Endodermal cell (in vitro differentiated cells): Measurements from ENCODE around the gene CST9. TPM values are rescaled to one million over a fixed set of nuclear protein-coding genes. Genes with fewer than 3 reads are reported as not detected.
A peak's percentile ranks its signal among the peaks of the same experiment; 100 is the strongest.

Experiments used
- DNase-seq: peaks from one replicate; pipeline ENCODE4 v3.0.0-alpha.2; 2017
- H3K27ac ChIP-seq: 2 replicates; pipeline ENCODE4 v1.5.1; 2013; ENCODE audit warnings: mild to moderate bottlenecking, low read depth, low read length, moderate library complexity
- H3K27me3 ChIP-seq: 2 replicates; pipeline ENCODE4 v1.6.1; 2013; ENCODE audit warnings: mild to moderate bottlenecking, low read length, moderate library complexity; ENCODE audit not compliant: insufficient read depth, control insufficient read depth, poor library complexity, severe bottlenecking
- H3K36me3 ChIP-seq: 2 replicates; pipeline ENCODE4 v1.7.0; 2013; ENCODE audit warnings: mild to moderate bottlenecking, low read length, moderate library complexity; ENCODE audit not compliant: control insufficient read depth, insufficient read depth
- H3K4me1 ChIP-seq: one replicate; pipeline ENCODE4 v1.7.0; 2013; ENCODE audit warnings: low read length; ENCODE audit not compliant: control insufficient read depth, insufficient read depth
- H3K4me3 ChIP-seq: 2 replicates; pipeline ENCODE4 v1.5.1; 2013; ENCODE audit warnings: mild to moderate bottlenecking, low read length, moderate library complexity
- H3K9ac ChIP-seq: 2 replicates; pipeline ENCODE4 v1.6.1; 2013; ENCODE audit warnings: mild to moderate bottlenecking, low read length, moderate library complexity; ENCODE audit not compliant: poor library complexity, severe bottlenecking; ENCODE audit errors: extremely low read depth
- H3K9me3 ChIP-seq: 2 replicates; pipeline ENCODE4 v1.6.1; 2013; ENCODE audit warnings: mild to moderate bottlenecking, low read length, moderate library complexity; ENCODE audit not compliant: control insufficient read depth
- H3K27ac Mint-ChIP-seq: 2 replicates; pipeline ENCODE4 v1.8.0; 2020; ENCODE audit warnings: mixed read lengths
- H3K27me3 Mint-ChIP-seq: 2 replicates; pipeline ENCODE4 v1.8.0; 2021; ENCODE audit warnings: mild to moderate bottlenecking, mixed read lengths; ENCODE audit not compliant: insufficient read depth
- H3K36me3 Mint-ChIP-seq: 2 replicates; pipeline ENCODE4 v1.8.0; 2020; ENCODE audit warnings: low read depth, mixed read lengths
- H3K4me1 Mint-ChIP-seq: 2 replicates; pipeline ENCODE4 v1.8.0; 2020; ENCODE audit warnings: mixed read lengths
- H3K4me3 Mint-ChIP-seq: 2 replicates; pipeline ENCODE4 v1.8.0; 2020; ENCODE audit warnings: mild to moderate bottlenecking, moderate library complexity, mixed read lengths
- H3K9me3 Mint-ChIP-seq: 2 replicates; pipeline ENCODE4 v1.8.0; 2020; ENCODE audit warnings: mild to moderate bottlenecking, mixed read lengths
- CTCF ChIP-seq: fragments of 200-600 bp; sonication (generic); conservative IDR thresholded peaks from 2 replicates; pipeline ENCODE4 v1.5.0; 2021; ENCODE audit warnings: antibody characterized with exemption, mild to moderate bottlenecking
- WGBS, 2 experiments: methylation state at CpG; one replicate each; pipeline versions ENCODE4 v1.1.5 to v1.1.7; 2013; ENCODE audit warnings: missing lambda C conversion rate in 2 of 2, mixed read lengths in 1 of 2; ENCODE audit not compliant: insufficient coverage in 1 of 2, insufficient read length in 1 of 2; 5-methylcytosine and 5-hydroxymethylcytosine counted together
- total RNA-seq, 2 donors: library from RNA; stranded (reverse); fragmentation: NEBNext Ultra II Directional in 1 of 2; extraction: Animal tissue kit (Norgen Biotek cat#: 25700) in 1 of 2; gene quantifications; 2 replicates in 1 of 2; 3 replicates in 1 of 2; pipeline ENCODE4 v1.2.1, GENCODE V29; 2021

The CST9 gene
- total RNA-seq, 2 donors from 2014 or later, result not detected

- H3K36me3 ChIP-seq, result no peaks in the 10 kb centered on the region
These were observed 47.8 kb upstream of the CST9 start for GRCh38 chr20:23653400-23653938.

GRCh38 chr20:23652926-23653325 lies 47.2 kb upstream of the CST9 start:
- no peaks in the 10 kb centered on the region for H3K36me3 ChIP-seq
- no peak overlapping the region for H3K4me3 ChIP-seq
- H3K27me3 ChIP-seq, result no peaks in the 10 kb centered on the region
- Mint-ChIP-seq H3K4me1 (peaks cover 12% of the 10 kb centered on the region), H3K4me3 (no peak overlapping the region), H3K27me3 (no peaks in the 10 kb centered on the region), H3K36me3 (peaks cover 4% of the 10 kb centered on the region), H3K9me3 (no peaks in the 10 kb centered on the region), H3K27ac (no peak overlapping the region)
- no peak overlapping the region for H3K27ac ChIP-seq
- no peak for DNase-seq
- H3K4me1 ChIP-seq, result no peaks in the 10 kb centered on the region
- H3K9me3 ChIP-seq, result no peaks in the 10 kb centered on the region
- no peak for TF ChIP-seq CTCF
- 83% methylated on average over 2 of the region's 2 CpGs; no CpG with 5 or more reads in 1 of the 2 experiments for WGBS, 2 experiments
- H3K9ac ChIP-seq, result no peak overlapping the region

More at GRCh38 chr20:23653400-23653938, 47.8 kb upstream of the CST9 start:
- DNase-seq, result peak; percentile 20
- H3K4me1 ChIP-seq, result peaks cover 3% of the 10 kb centered on the region
- Mint-ChIP-seq H3K9me3 (no peaks in the 10 kb centered on the region), H3K27me3 (no peaks in the 10 kb centered on the region), H3K36me3 (peaks cover 4% of the 10 kb centered on the region), H3K27ac (no peak overlapping the region), H3K4me1 (peaks cover 14% of the 10 kb centered on the region), H3K4me3 (no peak overlapping the region)
- 80 to 94% methylated on average over 1 to 3 of the region's 3 CpGs for WGBS, 2 experiments
- no peak overlapping the region for H3K27ac ChIP-seq
- TF ChIP-seq CTCF, result no peak
- no peaks in the 10 kb centered on the region for H3K27me3 ChIP-seq
- H3K4me3 ChIP-seq, result no peak overlapping the region
- H3K9ac ChIP-seq, result no peak overlapping the region
- no peaks in the 10 kb centered on the region for H3K9me3 ChIP-seq

- no peaks in the 10 kb centered on the region for H3K27me3 ChIP-seq
- H3K9me3 Mint-ChIP-seq, result no peaks in the 10 kb centered on the region
- no peaks in the 10 kb centered on the region for H3K36me3 ChIP-seq
- H3K4me1 Mint-ChIP-seq, result peaks cover 11% of the 10 kb centered on the region
- no peak for TF ChIP-seq CTCF
- H3K4me3 Mint-ChIP-seq, result no peak overlapping the region
- H3K9me3 ChIP-seq, result no peaks in the 10 kb centered on the region
- H3K27ac Mint-ChIP-seq, result no peak overlapping the region
- H3K27me3 Mint-ChIP-seq, result no peaks in the 10 kb centered on the region
- no peak overlapping the region for H3K9ac ChIP-seq
- DNase-seq, result no peak
- no peak overlapping the region for H3K4me3 ChIP-seq
- H3K4me1 ChIP-seq, result no peaks in the 10 kb centered on the region
- no peak overlapping the region for H3K27ac ChIP-seq
- H3K36me3 Mint-ChIP-seq, result peaks cover 4% of the 10 kb centered on the region
These were observed 46.7 kb upstream of the CST9 start for GRCh38 chr20:23652371-23652770.
